ENCODE data around the gene HSPA12B. TPM values are rescaled to one million over a fixed set of nuclear protein-coding genes. Genes with fewer than 3 reads are reported as not detected.

The HSPA12B gene
- total RNA-seq, 2 donors from 2014 or later, result 1.1 to 1.4 TPM

DNA sequence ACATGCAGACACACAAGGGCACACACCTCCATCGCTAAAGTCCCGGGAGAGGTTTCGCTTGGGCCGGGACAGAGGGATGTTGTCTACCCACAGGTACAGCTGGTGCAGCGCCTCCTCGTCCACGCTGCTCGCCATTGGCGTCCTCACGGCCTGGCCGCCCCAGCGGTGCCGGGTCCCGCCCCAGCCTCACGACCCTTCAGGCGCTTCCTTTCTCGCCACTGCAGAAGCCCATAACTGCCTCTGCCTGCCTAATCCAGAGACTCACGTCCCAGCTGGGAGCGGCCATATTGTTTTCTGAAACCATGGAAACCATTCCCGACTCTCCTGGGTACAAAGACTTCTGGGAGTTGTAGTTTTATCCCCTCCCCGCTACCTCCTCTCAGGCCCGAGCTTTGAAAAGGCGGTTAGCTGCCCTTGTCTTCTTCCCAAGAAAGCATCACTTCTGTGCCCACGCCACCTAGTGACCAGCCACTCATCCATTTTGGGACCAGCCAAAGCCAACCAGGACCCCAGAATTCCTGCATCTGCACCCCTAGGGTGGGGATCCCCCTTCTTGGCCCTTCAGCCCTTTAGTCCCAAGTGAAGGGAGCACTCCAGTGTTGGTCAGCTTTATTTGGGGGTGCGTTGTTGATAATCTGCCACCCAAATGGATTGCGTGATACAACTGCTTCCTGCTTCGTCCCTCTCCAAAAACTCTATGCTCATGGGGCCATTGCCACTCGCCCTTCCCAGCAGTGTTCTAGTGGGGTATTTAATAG, 48.8 kb downstream of the HSPA12B start, which contains the start of gene SPEF1:
TSS of gene SPEF1 (minus strand) at position 296 of the 758 bp plus-strand sequence. CDS start at position 135, 161 bp downstream.
- peak within 1 kb of the TSS; percentile 33 for H3K9ac ChIP-seq (ENCODE audit: extremely low read depth, low read length, poor library complexity, severe bottlenecking)
- DNase-seq, result peak; percentile 96

DNA sequence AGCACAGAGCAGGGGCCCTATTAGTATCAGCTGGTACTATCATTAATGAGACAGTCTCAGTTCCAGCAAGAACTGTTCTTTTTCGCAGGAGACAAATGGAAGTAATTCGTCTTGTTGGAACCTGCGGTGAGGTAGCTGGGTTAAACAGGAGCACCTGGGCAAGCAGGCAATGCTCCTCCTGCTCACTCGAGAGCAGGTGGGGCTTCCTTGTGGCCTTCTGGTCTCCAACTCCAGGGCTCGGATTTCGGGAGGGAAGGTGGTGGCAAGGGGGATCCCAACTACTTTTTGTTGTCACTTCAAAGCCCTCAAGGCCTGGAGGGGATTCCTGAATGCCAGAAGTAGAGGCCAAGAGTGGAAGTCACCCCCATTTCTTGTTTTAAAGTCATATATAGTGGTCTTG, 50.1 kb downstream of the HSPA12B start:
- 87 to 94% methylated on average over 4 to 6 of the region's 6 CpGs for WGBS, 2 experiments (ENCODE audit: insufficient coverage in 1 of 2, insufficient read length in 1 of 2)
- DNase-seq, result no peak
- Histone ChIP-seq H3K27me3 (ENCODE audit: control insufficient read depth, insufficient read depth, low read length, poor library complexity, severe bottlenecking) (peaks cover 34% of the 10 kb centered on the region), H3K9me3 (ENCODE audit: control insufficient read depth, low read length) (no peaks in the 10 kb centered on the region), H3K4me1 (ENCODE audit: control insufficient read depth, insufficient read depth, low read length) (peaks cover under 1% of the 10 kb centered on the region), H3K36me3 (ENCODE audit: control insufficient read depth, insufficient read depth, low read length) (peaks cover 11% of the 10 kb centered on the region), H3K9ac (ENCODE audit: extremely low read depth, low read length, poor library complexity, severe bottlenecking) (no peak overlapping the region), H3K4me3 (ENCODE audit: low read length) (no peak overlapping the region), H3K27ac (ENCODE audit: low read depth, low read length) (no peak overlapping the region)
- Mint-ChIP-seq H3K27ac (no peak overlapping the region), H3K36me3 (ENCODE audit: low read depth) (peaks cover 5% of the 10 kb centered on the region), H3K27me3 (ENCODE audit: insufficient read depth) (peaks cover 43% of the 10 kb centered on the region), H3K4me1 (peaks cover 2% of the 10 kb centered on the region), H3K9me3 (no peaks in the 10 kb centered on the region), H3K4me3 (no peak overlapping the region)
- TF ChIP-seq, protein P1, sequence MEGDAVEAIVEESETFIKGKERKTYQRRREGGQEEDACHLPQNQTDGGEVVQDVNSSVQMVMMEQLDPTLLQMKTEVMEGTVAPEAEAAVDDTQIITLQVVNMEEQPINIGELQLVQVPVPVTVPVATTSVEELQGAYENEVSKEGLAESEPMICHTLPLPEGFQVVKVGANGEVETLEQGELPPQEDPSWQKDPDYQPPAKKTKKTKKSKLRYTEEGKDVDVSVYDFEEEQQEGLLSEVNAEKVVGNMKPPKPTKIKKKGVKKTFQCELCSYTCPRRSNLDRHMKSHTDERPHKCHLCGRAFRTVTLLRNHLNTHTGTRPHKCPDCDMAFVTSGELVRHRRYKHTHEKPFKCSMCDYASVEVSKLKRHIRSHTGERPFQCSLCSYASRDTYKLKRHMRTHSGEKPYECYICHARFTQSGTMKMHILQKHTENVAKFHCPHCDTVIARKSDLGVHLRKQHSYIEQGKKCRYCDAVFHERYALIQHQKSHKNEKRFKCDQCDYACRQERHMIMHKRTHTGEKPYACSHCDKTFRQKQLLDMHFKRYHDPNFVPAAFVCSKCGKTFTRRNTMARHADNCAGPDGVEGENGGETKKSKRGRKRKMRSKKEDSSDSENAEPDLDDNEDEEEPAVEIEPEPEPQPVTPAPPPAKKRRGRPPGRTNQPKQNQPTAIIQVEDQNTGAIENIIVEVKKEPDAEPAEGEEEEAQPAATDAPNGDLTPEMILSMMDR (conservative IDR thresholded peaks at IDR 0.05), result no peak

More for the DNA sequence above, 48.8 kb downstream of the HSPA12B start, which contains the start of gene SPEF1:
- Mint-ChIP-seq H3K9me3 (no peaks in the 10 kb centered on the region), H3K27ac (no peak within 1 kb of the TSS), H3K4me3 (peak within 1 kb of the TSS; percentile 44), H3K27me3 (ENCODE audit: insufficient read depth) (peaks cover 50% of the 10 kb centered on the region), H3K36me3 (ENCODE audit: low read depth) (peaks cover 5% of the 10 kb centered on the region), H3K4me1 (peaks cover 2% of the 10 kb centered on the region)
- Histone ChIP-seq H3K4me3 (ENCODE audit: low read length) (peak within 1 kb of the TSS; percentile 86), H3K27ac (ENCODE audit: low read depth, low read length) (no peak within 1 kb of the TSS), H3K9me3 (ENCODE audit: control insufficient read depth, low read length) (no peaks in the 10 kb centered on the region), H3K4me1 (ENCODE audit: control insufficient read depth, insufficient read depth, low read length) (peaks cover 3% of the 10 kb centered on the region), H3K27me3 (ENCODE audit: control insufficient read depth, insufficient read depth, low read length, poor library complexity, severe bottlenecking) (peaks cover 46% of the 10 kb centered on the region), H3K36me3 (ENCODE audit: control insufficient read depth, insufficient read depth, low read length) (peaks cover 11% of the 10 kb centered on the region)
- TF ChIP-seq, protein P1 (conservative IDR thresholded peaks at IDR 0.05), result peak; percentile 74
- WGBS, 2 experiments (ENCODE audit: insufficient coverage in 1 of 2, insufficient read length in 1 of 2), result 13 to 20% methylated on average over 17 to 28 of the region's 28 CpGs

DNA sequence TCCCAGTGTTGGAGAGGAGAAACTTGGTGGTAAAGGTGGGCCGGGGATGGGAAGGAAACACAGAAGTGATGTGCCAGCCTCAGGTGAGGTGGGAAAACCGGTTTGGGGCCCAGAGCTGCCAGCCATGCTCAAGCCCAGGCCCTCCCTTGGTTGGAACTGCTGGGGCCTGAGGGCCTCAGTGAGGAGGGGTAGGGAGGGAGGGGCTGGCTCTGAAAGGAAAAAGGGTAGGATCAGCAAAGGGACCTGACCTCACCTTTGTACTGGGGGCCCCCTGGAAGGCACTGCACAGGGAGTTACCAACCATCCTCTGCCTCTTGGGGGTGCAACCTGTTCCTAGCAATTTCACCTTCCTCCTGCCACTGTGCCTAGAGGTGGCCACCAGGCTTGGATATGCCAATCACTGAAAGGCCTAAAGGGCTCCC, 50.6 kb downstream of the HSPA12B start:
- Histone ChIP-seq H3K27me3 (ENCODE audit: control insufficient read depth, insufficient read depth, low read length, poor library complexity, severe bottlenecking) (peaks cover 29% of the 10 kb centered on the region), H3K4me1 (ENCODE audit: control insufficient read depth, insufficient read depth, low read length) (no peaks in the 10 kb centered on the region), H3K4me3 (ENCODE audit: low read length) (no peak overlapping the region), H3K9ac (ENCODE audit: extremely low read depth, low read length, poor library complexity, severe bottlenecking) (no peak overlapping the region), H3K9me3 (ENCODE audit: control insufficient read depth, low read length) (no peaks in the 10 kb centered on the region), H3K36me3 (ENCODE audit: control insufficient read depth, insufficient read depth, low read length) (peaks cover 11% of the 10 kb centered on the region), H3K27ac (ENCODE audit: low read depth, low read length) (no peak overlapping the region)
- no peaks in the 10 kb centered on the region for H3K9me3 Mint-ChIP-seq
- no peak overlapping the region for H3K4me3 Mint-ChIP-seq
- H3K27me3 Mint-ChIP-seq (ENCODE audit: insufficient read depth), result peaks cover 43% of the 10 kb centered on the region
- TF ChIP-seq, protein P1 (conservative IDR thresholded peaks at IDR 0.05), result no peak
- no peak overlapping the region for H3K27ac Mint-ChIP-seq
- no peak for DNase-seq
- peaks cover 5% of the 10 kb centered on the region for H3K36me3 Mint-ChIP-seq (ENCODE audit: low read depth)
- WGBS, 2 experiments (ENCODE audit: insufficient coverage in 1 of 2, insufficient read length in 1 of 2), result 92% methylated on average over 2 of the region's 2 CpGs
- H3K4me1 Mint-ChIP-seq, result peaks cover 2% of the 10 kb centered on the region

All from endodermal cell (in vitro differentiated cells).